ENCODE results near the gene RGN. TPM values are rescaled to one million over a fixed set of nuclear protein-coding genes. Genes with fewer than 3 reads are reported as not detected.
"Not testable (repeated sequence)": the region's sequence is repeated elsewhere in the genome, so short reads cannot be mapped to it uniquely, and the experiment has no call there.

The RGN gene
- total RNA-seq, 1 donor from 2014 or later = 3.5 TPM

DNA sequence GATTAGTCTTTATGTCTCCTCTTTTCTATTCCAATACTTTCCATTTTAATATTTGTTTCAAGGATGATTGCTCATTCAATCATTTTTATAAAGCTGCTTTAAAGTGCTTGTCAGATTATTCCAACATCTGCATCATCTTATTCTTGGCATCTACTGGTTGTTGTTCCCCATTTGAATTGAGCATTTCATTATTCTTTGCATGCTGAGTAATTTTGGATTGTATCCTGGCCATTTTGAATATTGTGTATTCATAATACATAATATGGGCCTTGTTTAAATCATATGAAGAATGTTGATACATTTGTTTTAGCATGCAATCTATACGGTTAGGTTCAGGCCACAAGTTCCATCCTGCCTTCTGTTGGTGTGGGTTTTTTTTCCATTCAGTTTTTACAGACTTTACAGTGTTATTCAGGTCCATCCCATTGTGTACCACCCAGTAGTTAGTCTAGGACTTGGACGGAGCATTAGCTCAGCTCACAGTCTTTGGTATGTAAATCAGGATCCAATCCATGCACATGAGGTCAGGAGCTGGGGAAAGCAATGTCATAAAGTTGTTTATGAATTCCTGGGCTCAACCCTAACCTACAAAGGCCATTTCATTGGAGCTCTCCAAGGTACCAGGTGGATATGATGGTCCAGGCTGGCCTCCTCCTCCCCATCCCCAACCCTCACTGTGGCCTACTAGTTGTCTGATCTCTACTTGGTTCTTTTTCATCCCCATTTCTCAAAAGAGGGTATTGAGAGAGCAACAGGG lies 20.3 kb downstream of the RGN start:
- H3K4me3 Mint-ChIP-seq = no peak overlapping the region
- no peak for DNase-seq (ENCODE audit: extremely low spot score, unreplicated experiment)
- H3K4me1 Mint-ChIP-seq (ENCODE audit: unreplicated experiment) = no peaks in the 10 kb centered on the region
- no peak for TF ChIP-seq CTCF (conservative IDR thresholded peaks at IDR 0.05)
- no peaks in the 10 kb centered on the region for H3K36me3 Mint-ChIP-seq
- H3K27me3 Mint-ChIP-seq = no peaks in the 10 kb centered on the region
- H3K9me3 Mint-ChIP-seq = no peaks in the 10 kb centered on the region
- H3K27ac Mint-ChIP-seq = no peak overlapping the region

DNA sequence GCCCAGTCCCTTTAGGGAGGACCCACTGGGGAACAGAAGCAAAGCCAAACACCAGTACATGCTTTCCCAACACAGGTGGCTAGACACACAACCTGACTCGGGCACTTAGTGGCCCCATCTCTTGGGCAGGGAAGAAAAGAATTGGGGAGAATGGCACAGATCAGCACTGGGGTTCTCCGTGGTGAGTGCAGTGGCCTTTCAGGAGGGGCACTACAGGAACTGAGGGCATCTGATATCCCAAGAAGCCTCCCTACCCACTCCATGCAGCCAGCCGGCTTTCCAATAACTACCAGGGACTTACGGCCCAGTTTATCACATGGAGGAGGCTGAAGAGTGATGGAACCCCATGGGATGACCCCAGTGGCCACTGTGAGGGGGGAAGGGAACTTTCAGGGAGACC lies 23.0 kb downstream of the RGN start:
- peaks cover 4% of the 10 kb centered on the region for H3K9me3 Mint-ChIP-seq
- no peak for TF ChIP-seq CTCF (conservative IDR thresholded peaks at IDR 0.05)

DNA sequence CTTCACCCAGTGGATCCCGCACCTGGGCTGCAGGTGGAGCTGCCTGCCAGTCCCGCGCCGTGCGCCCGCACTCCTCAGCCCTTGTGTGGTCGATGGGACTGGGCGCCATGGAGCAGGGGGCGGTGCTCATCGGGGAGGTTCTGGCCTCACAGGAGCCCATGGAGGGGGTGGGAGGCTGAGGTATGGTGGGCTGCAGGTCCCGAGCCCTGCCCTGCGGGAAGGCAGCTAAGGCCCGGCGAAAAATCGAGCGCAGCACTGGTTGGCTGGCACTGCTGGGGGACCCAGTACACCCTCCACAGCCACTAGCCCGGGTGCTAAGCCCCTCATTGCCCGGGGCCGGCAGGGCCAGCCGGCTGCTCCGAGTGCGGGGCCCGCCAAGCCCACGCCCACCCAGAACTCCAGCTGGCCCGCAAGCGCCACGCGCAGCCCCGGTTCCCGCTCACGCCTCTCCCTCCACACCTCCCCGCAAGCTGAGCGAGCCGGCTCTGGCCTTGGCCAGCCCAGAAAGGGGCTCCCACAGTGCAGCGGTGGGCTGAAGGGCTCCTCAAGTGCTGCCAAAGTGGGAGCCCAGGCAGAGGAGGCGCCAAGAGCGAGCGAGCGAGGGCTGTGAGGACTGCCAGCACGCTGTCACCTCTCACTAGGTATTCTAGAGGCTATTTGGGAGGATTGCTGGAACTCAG lies 32.8 kb downstream of the RGN start:
- not testable (repeated sequence) for H3K4me1 Mint-ChIP-seq (ENCODE audit: unreplicated experiment); H3K27ac Mint-ChIP-seq; H3K27me3 Mint-ChIP-seq; H3K4me3 Mint-ChIP-seq; DNase-seq (ENCODE audit: extremely low spot score, unreplicated experiment); H3K36me3 Mint-ChIP-seq; H3K9me3 Mint-ChIP-seq

More for the DNA sequence above, 23.0 kb downstream of the RGN start:
- Mint-ChIP-seq H3K4me3 (no peak overlapping the region), H3K36me3 (no peaks in the 10 kb centered on the region), H3K27me3 (no peaks in the 10 kb centered on the region), H3K4me1 (ENCODE audit: unreplicated experiment) (no peaks in the 10 kb centered on the region), H3K27ac (no peak overlapping the region)
- no peak for DNase-seq (ENCODE audit: extremely low spot score, unreplicated experiment)

DNA sequence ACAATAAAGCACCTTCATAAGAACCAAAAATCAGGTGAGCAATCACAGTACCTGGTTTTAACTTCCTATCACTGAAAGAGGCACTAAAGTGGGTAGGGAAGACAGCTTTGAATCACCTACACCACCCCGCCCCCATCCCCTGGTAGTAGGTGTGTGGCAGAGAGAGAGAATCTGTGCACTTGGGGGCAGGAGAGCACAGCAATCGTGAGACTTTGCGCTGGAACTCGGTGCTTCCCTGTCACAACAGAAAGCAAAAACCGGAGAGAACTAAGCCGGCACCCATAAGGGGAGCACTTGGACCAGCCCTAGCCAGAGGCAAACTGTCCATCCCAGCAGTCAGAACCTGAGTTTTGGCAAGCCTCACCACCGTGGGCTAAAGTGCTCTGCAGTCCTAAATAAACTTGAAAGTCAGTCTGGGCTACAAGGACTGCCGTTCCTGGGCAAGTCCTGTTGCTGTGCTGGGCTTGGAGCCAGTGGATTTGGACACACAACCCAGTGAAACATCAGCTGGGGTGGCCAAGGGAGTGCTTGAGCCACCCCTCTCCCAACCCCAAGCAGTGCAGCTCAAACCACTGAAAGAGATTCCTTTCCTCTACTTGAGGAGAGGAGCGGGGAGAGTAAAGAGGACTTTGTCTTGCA lies 34.2 kb downstream of the RGN start:
- Mint-ChIP-seq H3K4me1 (ENCODE audit: unreplicated experiment) (no peaks in the 10 kb centered on the region), H3K27me3 (no peaks in the 10 kb centered on the region), H3K4me3 (no peak overlapping the region), H3K9me3 (no peaks in the 10 kb centered on the region), H3K27ac (no peak overlapping the region), H3K36me3 (no peaks in the 10 kb centered on the region)
- no peak for DNase-seq (ENCODE audit: extremely low spot score, unreplicated experiment)
- TF ChIP-seq CTCF (conservative IDR thresholded peaks at IDR 0.05) = no peak

DNA sequence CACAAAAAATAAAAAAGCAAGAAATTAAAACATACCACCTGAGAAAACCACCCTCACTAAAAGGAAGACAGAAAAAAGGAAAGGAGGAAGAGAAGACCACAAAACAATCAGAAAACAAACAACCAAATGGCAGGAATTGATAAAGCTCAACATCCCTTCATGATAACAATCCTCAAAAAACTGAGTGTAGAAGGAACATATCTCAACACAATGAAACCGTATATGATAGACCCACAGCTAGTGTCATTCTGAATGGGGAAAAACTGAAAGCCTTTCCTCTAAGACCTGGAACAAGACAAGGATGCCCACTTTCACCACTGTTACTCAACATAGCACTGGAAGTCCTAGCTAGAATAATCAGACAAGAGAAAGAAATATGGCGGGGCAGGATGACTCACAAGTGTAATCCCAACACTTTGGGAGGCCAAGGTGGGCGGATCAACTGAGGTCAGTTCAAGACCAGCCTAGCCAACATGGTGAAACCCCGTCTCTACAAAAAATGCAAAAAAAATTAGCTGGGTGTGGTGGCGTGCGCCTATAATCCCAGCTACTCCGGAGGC lies 38.4 kb downstream of the RGN start:
- H3K27ac Mint-ChIP-seq; H3K36me3 Mint-ChIP-seq; H3K27me3 Mint-ChIP-seq; H3K4me1 Mint-ChIP-seq (ENCODE audit: unreplicated experiment); H3K4me3 Mint-ChIP-seq; DNase-seq (ENCODE audit: extremely low spot score, unreplicated experiment); H3K9me3 Mint-ChIP-seq: not testable (repeated sequence)

DNA sequence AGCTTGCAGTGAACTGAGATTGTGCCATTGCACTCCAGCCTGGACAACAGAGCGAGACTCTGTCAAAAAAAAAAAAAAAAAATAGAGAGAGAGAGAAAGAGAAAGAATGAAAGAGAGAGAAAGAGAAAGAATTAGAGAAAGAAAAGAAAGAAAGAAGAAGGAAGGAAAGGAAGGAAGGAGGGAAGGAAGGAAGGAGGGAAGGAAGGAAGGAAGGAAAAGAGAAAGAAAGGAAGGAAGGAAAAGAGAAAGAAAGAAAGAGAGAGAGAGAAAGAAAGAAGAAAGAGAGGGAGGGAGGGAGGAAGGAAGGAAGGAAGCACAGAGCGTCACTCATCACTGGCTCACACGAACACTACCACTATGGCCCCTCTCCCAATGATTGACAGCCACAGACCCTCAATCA lies 46.2 kb downstream of the RGN start:
- not testable (repeated sequence) for H3K27me3 Mint-ChIP-seq; H3K4me1 Mint-ChIP-seq (ENCODE audit: unreplicated experiment); H3K9me3 Mint-ChIP-seq; H3K4me3 Mint-ChIP-seq; H3K36me3 Mint-ChIP-seq; H3K27ac Mint-ChIP-seq; DNase-seq (ENCODE audit: extremely low spot score, unreplicated experiment)

Measured in type B pancreatic cell (in vitro differentiated cells).